Measurements from ENCODE around the gene PCDH19. TPM values are rescaled to one million over a fixed set of nuclear protein-coding genes. Genes with fewer than 3 reads are reported as not detected.

Gene PCDH19
- total RNA-seq, 1 donor from 2014 or later = 3.4 TPM

- Histone ChIP-seq H3K4me1 (no peaks in the 10 kb centered on the region), H3K27me3 (no peaks in the 10 kb centered on the region), H3K9me3 (ENCODE audit: low read depth) (peaks cover 5% of the 10 kb centered on the region), H3K4me3 (no peak overlapping the region), H2AFZ (replicated peaks) (no peak overlapping the region), H3K27ac (no peak overlapping the region), H3K36me3 (no peaks in the 10 kb centered on the region), H4K20me1 (ENCODE audit: low read depth) (no peaks in the 10 kb centered on the region), H3K79me2 (ENCODE audit: low read depth) (no peaks in the 10 kb centered on the region), H3K4me2 (no peak overlapping the region), H3K9ac (no peak overlapping the region), H3F3A (ENCODE audit: low read depth) (no peaks in the 10 kb centered on the region)
- H3K4me3 Mint-ChIP-seq = no peak overlapping the region
- TF ChIP-seq EZH2 (IDR thresholded peaks at IDR 0.05) (no peak), CTCF (IDR thresholded peaks at IDR 0.05) (no peak), EZH2phosphoT487 (IDR thresholded peaks at IDR 0.05) (no peak)
- DNase-seq (ENCODE audit: low spot score) = no peak
- peaks cover 19% of the 10 kb centered on the region for H3K36me3 Mint-ChIP-seq
- no peak overlapping the region for H3K27ac Mint-ChIP-seq
- peaks cover 22% of the 10 kb centered on the region for H3K4me1 Mint-ChIP-seq
- no peaks in the 10 kb centered on the region for H3K27me3 Mint-ChIP-seq (ENCODE audit: insufficient read depth, low read depth)
- peaks cover 2% of the 10 kb centered on the region for H3K9me3 Mint-ChIP-seq
Observed at GRCh38 chrX:100350704-100351489, 59.2 kb downstream of the PCDH19 start.

GRCh38 chrX:100349391-100349790 lies 60.7 kb downstream of the PCDH19 start:
- Mint-ChIP-seq H3K27me3 (ENCODE audit: insufficient read depth, low read depth) (no peaks in the 10 kb centered on the region), H3K27ac (no peak overlapping the region), H3K4me1 (peaks cover 16% of the 10 kb centered on the region), H3K4me3 (no peak overlapping the region), H3K9me3 (peaks cover 2% of the 10 kb centered on the region), H3K36me3 (peaks cover 19% of the 10 kb centered on the region)
- Histone ChIP-seq H3K9ac (no peak overlapping the region), H3F3A (ENCODE audit: low read depth) (no peaks in the 10 kb centered on the region), H4K20me1 (ENCODE audit: low read depth) (no peaks in the 10 kb centered on the region), H3K79me2 (ENCODE audit: low read depth) (no peaks in the 10 kb centered on the region), H3K4me1 (no peaks in the 10 kb centered on the region), H3K4me2 (no peak overlapping the region), H3K9me3 (ENCODE audit: low read depth) (no peaks in the 10 kb centered on the region), H3K27ac (no peak overlapping the region), H3K36me3 (no peaks in the 10 kb centered on the region), H3K27me3 (no peaks in the 10 kb centered on the region), H2AFZ (replicated peaks) (no peak overlapping the region), H3K4me3 (no peak overlapping the region)
- TF ChIP-seq CTCF (IDR thresholded peaks at IDR 0.05) = no peak
- TF ChIP-seq EZH2 (IDR thresholded peaks at IDR 0.05) = no peak
- no peak for TF ChIP-seq EZH2phosphoT487 (IDR thresholded peaks at IDR 0.05)
- DNase-seq (ENCODE audit: low spot score) = no peak

GRCh38 chrX:100341142-100341510 lies 68.9 kb downstream of the PCDH19 start:
- peaks cover 2% of the 10 kb centered on the region for H3K9me3 Mint-ChIP-seq
- no peaks in the 10 kb centered on the region for H3K79me2 ChIP-seq (ENCODE audit: low read depth)
- no peaks in the 10 kb centered on the region for H3K27me3 Mint-ChIP-seq (ENCODE audit: insufficient read depth, low read depth)
- no peaks in the 10 kb centered on the region for H3K36me3 ChIP-seq
- peaks cover 11% of the 10 kb centered on the region for H3K4me1 Mint-ChIP-seq
- H3K36me3 Mint-ChIP-seq = peaks cover 23% of the 10 kb centered on the region
- no peak overlapping the region for H3K4me3 ChIP-seq
- H3K27ac Mint-ChIP-seq = no peak overlapping the region
- no peak overlapping the region for H3K4me2 ChIP-seq
- no peak overlapping the region for H3K4me3 Mint-ChIP-seq
- H3K27me3 ChIP-seq = no peaks in the 10 kb centered on the region
- no peak overlapping the region for H3K27ac ChIP-seq
- no peaks in the 10 kb centered on the region for H4K20me1 ChIP-seq (ENCODE audit: low read depth)
- no peaks in the 10 kb centered on the region for H3K9me3 ChIP-seq (ENCODE audit: low read depth)
- H3F3A ChIP-seq (ENCODE audit: low read depth) = no peaks in the 10 kb centered on the region
- no peak overlapping the region for H3K9ac ChIP-seq
- DNase-seq (ENCODE audit: low spot score) = no peak
- no peaks in the 10 kb centered on the region for H3K4me1 ChIP-seq
- H2AFZ ChIP-seq (replicated peaks) = no peak overlapping the region
- TF ChIP-seq EZH2phosphoT487 (IDR thresholded peaks at IDR 0.05) (no peak), EZH2 (IDR thresholded peaks at IDR 0.05) (no peak), CTCF (IDR thresholded peaks at IDR 0.05) (no peak)
